Suprapubic skin (tissue), 3 donors: Measurements from ENCODE around the gene DSCAML1.

Source experiments
- EP300 ChIP-seq: sonication (generic); formaldehyde crosslinking; IDR thresholded peaks from one replicate; pipeline ENCODE4 v1.6.1; 2017; ENCODE audit warnings: antibody characterized with exemption
- POLR2A ChIP-seq, 2 donors: fragments of 450-650 bp; IDR thresholded peaks; one replicate each; pipeline ENCODE4 v1.6.1; 2017; ENCODE audit warnings: antibody characterized with exemption in 2 of 2, mild to moderate bottlenecking in 2 of 2, moderate library complexity in 2 of 2
- TF ChIP-seq, protein P1 (sequence below), 2 donors: fragments of 200-600 bp in 1 of 2; fragments of 450-650 bp in 1 of 2; sonication (generic) in 1 of 2; IDR thresholded peaks; one replicate each; pipeline ENCODE4 v1.5.1; 2016 to 2019; ENCODE audit warnings: antibody characterized with exemption in 2 of 2, mild to moderate bottlenecking in 1 of 2, moderate library complexity in 1 of 2

DNA sequence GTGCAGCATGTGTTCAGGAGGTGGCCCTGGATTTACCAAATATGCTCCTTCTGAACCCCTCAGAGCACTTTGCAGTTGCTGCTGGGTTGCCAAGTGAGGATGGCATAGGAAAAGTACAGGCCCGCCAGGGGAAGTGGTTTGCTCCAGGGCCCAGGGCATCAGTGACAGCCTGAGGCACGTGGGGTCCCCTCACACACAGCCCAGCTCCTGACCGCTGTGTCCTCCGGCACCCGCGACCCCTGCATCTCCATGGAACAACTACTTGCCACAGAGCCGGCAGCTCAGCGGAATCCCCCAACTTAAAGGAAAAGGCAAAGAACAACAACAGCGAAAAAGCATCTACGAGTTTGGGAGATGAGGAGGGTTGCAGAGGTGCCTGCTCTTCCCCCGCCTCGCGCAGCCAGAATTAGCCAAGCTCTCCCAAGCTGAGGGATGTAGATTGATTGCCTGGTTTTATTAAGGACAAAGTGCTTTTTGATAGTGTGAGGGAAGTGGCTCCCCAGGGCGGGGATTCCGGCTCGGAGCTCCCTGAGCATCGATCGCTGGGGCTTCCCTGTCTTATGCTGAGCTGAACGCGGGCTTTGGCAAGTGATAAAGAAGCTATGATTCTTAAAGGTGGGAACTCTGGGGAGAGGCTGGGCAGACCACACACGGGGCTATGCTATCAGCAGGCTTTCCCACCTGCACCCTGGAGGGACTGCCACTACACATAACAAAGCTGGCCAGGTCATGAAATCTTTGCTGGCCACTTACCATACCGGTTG lies 294.8 kb downstream of the DSCAML1 start:
- TF ChIP-seq, protein P1, sequence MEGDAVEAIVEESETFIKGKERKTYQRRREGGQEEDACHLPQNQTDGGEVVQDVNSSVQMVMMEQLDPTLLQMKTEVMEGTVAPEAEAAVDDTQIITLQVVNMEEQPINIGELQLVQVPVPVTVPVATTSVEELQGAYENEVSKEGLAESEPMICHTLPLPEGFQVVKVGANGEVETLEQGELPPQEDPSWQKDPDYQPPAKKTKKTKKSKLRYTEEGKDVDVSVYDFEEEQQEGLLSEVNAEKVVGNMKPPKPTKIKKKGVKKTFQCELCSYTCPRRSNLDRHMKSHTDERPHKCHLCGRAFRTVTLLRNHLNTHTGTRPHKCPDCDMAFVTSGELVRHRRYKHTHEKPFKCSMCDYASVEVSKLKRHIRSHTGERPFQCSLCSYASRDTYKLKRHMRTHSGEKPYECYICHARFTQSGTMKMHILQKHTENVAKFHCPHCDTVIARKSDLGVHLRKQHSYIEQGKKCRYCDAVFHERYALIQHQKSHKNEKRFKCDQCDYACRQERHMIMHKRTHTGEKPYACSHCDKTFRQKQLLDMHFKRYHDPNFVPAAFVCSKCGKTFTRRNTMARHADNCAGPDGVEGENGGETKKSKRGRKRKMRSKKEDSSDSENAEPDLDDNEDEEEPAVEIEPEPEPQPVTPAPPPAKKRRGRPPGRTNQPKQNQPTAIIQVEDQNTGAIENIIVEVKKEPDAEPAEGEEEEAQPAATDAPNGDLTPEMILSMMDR (IDR thresholded peaks at IDR 0.05): no peak
- TF ChIP-seq POLR2A (IDR thresholded peaks at IDR 0.05) (no peak), EP300 (no peak)
